Naive thymus-derived CD4-positive, alpha-beta T cell (primary cell): Measurements from ENCODE around the gene ANKRD17. TPM values are rescaled to one million over a fixed set of nuclear protein-coding genes. Genes with fewer than 3 reads are reported as not detected.

Experiments
- ATAC-seq: fragments of 150-1000 bp; cut with Tn5 transposase; 2 replicates; pipeline ENCODE4 v1.10.0; 2021; ENCODE audit warnings: mild to moderate bottlenecking, moderate library complexity
- CTCF ChIA-PET: fragments of 350-600 bp; sonication (Branson Sonifier 250); formaldehyde crosslinking; loops from one replicate; lab custom pipeline; 2021; ENCODE audit warnings: antibody characterized with exemption; lab: Charles Lee
- POLR2A ChIA-PET: fragments of 350-600 bp; sonication (Branson Sonifier 250); formaldehyde crosslinking; loops from one replicate; lab custom pipeline; 2021; ENCODE audit warnings: antibody characterized with exemption, inconsistent platforms; lab: Charles Lee
- DNase-seq, 9 donors: peaks; one replicate each; pipeline versions ENCODE4 v3.0.0 to v3.0.0-alpha.2; 2020 to 2022; ENCODE audit warnings: mixed read lengths in 1 of 9
- H3K27ac ChIP-seq: one replicate; pipeline ENCODE4 v1.7.0; 2013; ENCODE audit warnings: mild to moderate bottlenecking, low read depth, low read length, moderate library complexity
- H3K27me3 ChIP-seq, 2 donors: one replicate each; pipeline ENCODE4 v1.7.0; 2013; ENCODE audit warnings: low read length in 2 of 2, mild to moderate bottlenecking in 2 of 2, moderate library complexity in 2 of 2; ENCODE audit not compliant: control insufficient read depth in 2 of 2, insufficient read depth in 2 of 2
- H3K36me3 ChIP-seq, 3 experiments: 1 replicate in 2 of 3; 2 replicates in 1 of 3; pipeline ENCODE4 v1.7.0; 2013; ENCODE audit warnings: low read length in 3 of 3, mild to moderate bottlenecking in 3 of 3, moderate library complexity in 1 of 3; ENCODE audit not compliant: insufficient read depth in 3 of 3, control insufficient read depth in 2 of 3
- H3K4me1 ChIP-seq, 2 donors: one replicate each; pipeline ENCODE4 v1.7.0; 2013; ENCODE audit warnings: low read length in 2 of 2, mild to moderate bottlenecking in 2 of 2, moderate library complexity in 1 of 2; ENCODE audit not compliant: control insufficient read depth in 2 of 2, insufficient read depth in 2 of 2
- H3K4me3 ChIP-seq: 2 replicates; pipeline ENCODE4 v1.7.0; 2013; ENCODE audit warnings: mild to moderate bottlenecking, low read length
- H3K9me3 ChIP-seq, 3 experiments: 1 replicate in 2 of 3; 2 replicates in 1 of 3; pipeline ENCODE4 v1.7.0; 2013; ENCODE audit warnings: low read length in 3 of 3; ENCODE audit not compliant: control insufficient read depth in 2 of 3
- H3K27ac Mint-ChIP-seq, 9 donors: one replicate each; pipeline ENCODE4 v1.8.0; 2020 to 2022; ENCODE audit warnings: mixed read lengths in 9 of 9, mild to moderate bottlenecking in 8 of 9, moderate library complexity in 5 of 9, inconsistent platforms in 2 of 9
- H3K27me3 Mint-ChIP-seq, 5 donors: one replicate each; pipeline ENCODE4 v1.8.0; 2021 to 2022; ENCODE audit warnings: mixed read lengths in 5 of 5, mild to moderate bottlenecking in 1 of 5
- H3K36me3 Mint-ChIP-seq, 5 donors: one replicate each; pipeline ENCODE4 v1.8.0; 2020 to 2022; ENCODE audit warnings: mixed read lengths in 5 of 5, mild to moderate bottlenecking in 3 of 5, inconsistent platforms in 1 of 5
- H3K4me1 Mint-ChIP-seq, 7 donors: one replicate each; pipeline ENCODE4 v1.8.0; 2020 to 2022; ENCODE audit warnings: mixed read lengths in 7 of 7, mild to moderate bottlenecking in 3 of 7, inconsistent platforms in 1 of 7
- H3K4me3 Mint-ChIP-seq, 10 donors: one replicate each; pipeline ENCODE4 v1.8.0; 2020 to 2022; ENCODE audit warnings: mild to moderate bottlenecking in 10 of 10, mixed read lengths in 10 of 10, moderate library complexity in 6 of 10, inconsistent platforms in 2 of 10
- H3K9me3 Mint-ChIP-seq, 11 donors: one replicate each; pipeline ENCODE4 v1.8.0; 2020 to 2022; ENCODE audit warnings: mixed read lengths in 11 of 11, mild to moderate bottlenecking in 4 of 11, inconsistent platforms in 1 of 11, moderate library complexity in 1 of 11
- intact Hi-C, 2 donors: fragments of 100-400 bp; cut with micrococcal nuclease; formaldehyde crosslinking; loops; one replicate each; pipeline ENCODE4 v1.15.1; 2023
- polyA plus RNA-seq, 2 donors: library from polyadenylated mRNA; unstranded; fragments of 300-500 nt; fragmentation: Illumina TruSeq; gene quantifications; one replicate each; pipeline ENCODE4 v1.2.3, GENCODE V29; 2021
- total RNA-seq, 6 experiments: library from RNA in 5 of 6; stranded (reverse) in 5 of 6; gene quantifications; 1 replicate in 5 of 6; 2 replicates in 1 of 6; pipeline ENCODE4 v1.2.3 and lab custom pipeline; 2021 to 2026

ANKRD17 gene
- total and polyA plus RNA-seq, 7 experiments from 2014 or later, result 13.1 to 67.5 (median 54.8) TPM

DNA sequence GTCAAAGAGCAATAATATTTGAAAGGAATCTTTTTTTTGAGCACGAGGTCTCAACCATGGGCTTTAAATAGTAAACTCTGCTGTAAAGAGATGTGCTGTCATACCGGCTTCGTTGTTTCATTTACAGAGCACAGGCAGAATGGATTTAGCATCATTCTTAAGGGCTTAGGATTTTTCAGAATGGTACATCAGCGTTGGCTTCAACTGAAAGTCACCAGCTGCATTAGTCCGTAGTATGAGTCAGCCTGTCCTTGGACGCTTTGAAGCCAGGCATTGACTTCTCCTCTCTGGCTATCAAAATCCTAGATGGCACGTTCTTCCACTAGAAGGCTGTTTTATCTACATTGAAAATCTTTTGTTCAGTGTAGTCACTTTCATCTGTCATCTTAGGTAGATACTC is 212.7 kb downstream of the ANKRD17 start:
- no peak overlapping the region for H3K27ac Mint-ChIP-seq
- peaks cover 0 to 13% (median 0%) of the 10 kb centered on the region in 5 donors for H3K36me3 Mint-ChIP-seq
- ATAC-seq (no peak), DNase-seq (no peak)
- H3K27me3 ChIP-seq, result no peaks in the 10 kb centered on the region
- ChIA-PET CTCF (no interaction called here), POLR2A (no interaction called here)
- H3K36me3 ChIP-seq, result no peaks in the 10 kb centered on the region
- intact Hi-C loops, result no loop called here
- no peak overlapping the region for H3K27ac ChIP-seq
- no peak overlapping the region for H3K4me3 Mint-ChIP-seq
- peaks cover 0 to 8% (median 0%) of the 10 kb centered on the region in 5 donors for H3K27me3 Mint-ChIP-seq
- no peaks in the 10 kb centered on the region for H3K9me3 ChIP-seq
- no peak overlapping the region for H3K4me3 ChIP-seq
- H3K4me1 Mint-ChIP-seq, result no peaks in the 10 kb centered on the region
- peaks cover 0 to 4% (median 0%) of the 10 kb centered on the region in 11 donors for H3K9me3 Mint-ChIP-seq
- H3K4me1 ChIP-seq, result no peaks in the 10 kb centered on the region

DNA sequence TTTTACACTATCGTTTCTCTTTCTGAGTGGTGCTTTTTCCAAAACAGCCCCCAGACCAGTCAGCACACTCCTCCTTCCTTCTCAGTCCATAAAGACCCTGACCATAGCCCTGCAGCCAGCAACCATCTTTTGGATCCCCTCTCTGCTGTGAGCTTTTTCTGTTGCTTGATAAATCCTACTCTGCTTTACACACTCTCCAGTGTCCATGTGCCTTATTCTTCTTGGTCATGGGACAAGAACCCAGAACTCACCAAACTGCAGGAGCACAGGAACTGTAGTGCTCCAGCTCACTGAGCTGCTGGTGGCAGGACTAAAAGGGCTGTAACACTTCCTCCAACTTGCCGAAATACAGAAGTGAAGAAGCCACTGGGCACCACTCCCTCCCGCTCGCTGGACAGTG is 221.5 kb downstream of the ANKRD17 start:
- no peak for DNase-seq
- ChIA-PET POLR2A (no interaction called here), CTCF (interaction anchor here (0.6 kb wide), 1 partner anchor 310 kb away, joined by 3 read pairs; no protein-coding TSS in a partner anchor)
- intact Hi-C loops, result no loop called here
- Mint-ChIP-seq H3K36me3 (peaks cover 0 to 4% (median 0%) of the 10 kb centered on the region in 5 donors), H3K27me3 (peaks cover 0 to 21% (median 2%) of the 10 kb centered on the region in 5 donors), H3K4me1 (peaks cover 0 to 10% (median 0%) of the 10 kb centered on the region in 7 donors), H3K9me3 (peaks cover 0 to 13% (median 0%) of the 10 kb centered on the region in 11 donors), H3K27ac (no peak overlapping the region), H3K4me3 (no peak overlapping the region)
- Histone ChIP-seq H3K4me1 (no peaks in the 10 kb centered on the region), H3K36me3 (no peaks in the 10 kb centered on the region), H3K27ac (no peak overlapping the region), H3K27me3 (no peaks in the 10 kb centered on the region), H3K9me3 (no peaks in the 10 kb centered on the region), H3K4me3 (no peak overlapping the region)
- ATAC-seq, result no peak

DNA sequence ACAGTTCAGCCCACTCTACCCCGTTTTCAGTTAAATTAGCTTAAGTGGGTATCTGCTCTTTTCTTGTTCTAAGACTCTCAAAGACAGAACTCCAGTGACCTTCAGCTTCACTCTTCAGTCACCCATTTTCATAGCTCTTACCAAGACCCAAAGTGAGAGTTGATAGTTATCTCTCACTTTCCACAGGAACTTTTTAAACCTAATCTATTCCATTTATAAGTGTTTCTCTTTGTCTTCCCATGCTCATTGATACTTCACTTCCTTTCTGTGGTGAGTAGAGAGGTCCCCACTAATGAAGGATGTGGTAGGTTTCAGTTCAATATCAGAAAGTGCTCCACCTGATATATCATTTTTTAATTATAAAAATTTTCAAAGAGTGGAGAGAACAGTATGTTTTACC is 222.5 kb downstream of the ANKRD17 start:
- CTCF ChIA-PET, result no interaction called here

DNA sequence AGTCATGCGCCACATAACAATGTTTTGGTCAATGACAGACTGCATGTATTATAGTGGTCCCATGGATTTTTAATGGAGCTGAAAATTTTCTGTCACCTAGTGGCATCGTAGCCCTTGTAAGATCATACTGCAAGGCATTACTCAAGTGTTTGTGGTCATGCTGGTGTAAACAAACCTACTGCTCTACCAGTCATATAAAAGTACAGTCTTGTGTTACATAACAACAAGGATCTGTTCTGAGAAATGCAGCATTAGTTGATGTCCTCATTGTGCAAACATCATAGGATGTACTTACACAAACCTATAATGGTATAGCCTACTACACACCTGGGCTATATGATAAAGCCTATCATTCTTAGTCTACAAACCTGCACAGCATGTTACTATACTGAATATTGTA is 223.7 kb downstream of the ANKRD17 start:
- DNase-seq, result no peak
- POLR2A ChIA-PET, result no interaction called here
- Mint-ChIP-seq H3K4me1 (peaks cover 0 to 10% (median 0%) of the 10 kb centered on the region in 7 donors), H3K9me3 (peaks cover 0 to 13% (median 0%) of the 10 kb centered on the region in 11 donors), H3K36me3 (peaks cover 0 to 4% (median 0%) of the 10 kb centered on the region in 5 donors), H3K27me3 (peaks cover 0 to 13% (median 0%) of the 10 kb centered on the region in 5 donors), H3K4me3 (no peak overlapping the region), H3K27ac (no peak overlapping the region)
- no peak for ATAC-seq
- intact Hi-C loops, result no loop called here
- no peaks in the 10 kb centered on the region for H3K9me3 ChIP-seq
- no peaks in the 10 kb centered on the region for H3K4me1 ChIP-seq
- H3K27ac ChIP-seq, result no peak overlapping the region
- no peak overlapping the region for H3K4me3 ChIP-seq
- no peaks in the 10 kb centered on the region for H3K27me3 ChIP-seq
- CTCF ChIA-PET, result no interaction called here
- no peaks in the 10 kb centered on the region for H3K36me3 ChIP-seq

More for the DNA sequence above, 222.5 kb downstream of the ANKRD17 start:
- ATAC-seq, result no peak
- H3K9me3 Mint-ChIP-seq, result peaks cover 0 to 13% (median 0%) of the 10 kb centered on the region in 11 donors
- peaks cover 0 to 4% (median 0%) of the 10 kb centered on the region in 5 donors for H3K36me3 Mint-ChIP-seq
- no peak overlapping the region for H3K4me3 Mint-ChIP-seq
- no peak overlapping the region for H3K27ac ChIP-seq
- intact Hi-C loops, result no loop called here
- H3K4me1 ChIP-seq, result no peaks in the 10 kb centered on the region
- peaks cover 0 to 14% (median 2%) of the 10 kb centered on the region in 5 donors for H3K27me3 Mint-ChIP-seq
- POLR2A ChIA-PET, result no interaction called here
- H3K4me3 ChIP-seq, result no peak overlapping the region
- H3K27me3 ChIP-seq, result no peaks in the 10 kb centered on the region
- DNase-seq, result no peak
- no peaks in the 10 kb centered on the region for H3K9me3 ChIP-seq
- peaks cover 0 to 10% (median 0%) of the 10 kb centered on the region in 7 donors for H3K4me1 Mint-ChIP-seq
- no peaks in the 10 kb centered on the region for H3K36me3 ChIP-seq
- H3K27ac Mint-ChIP-seq, result no peak overlapping the region

DNA sequence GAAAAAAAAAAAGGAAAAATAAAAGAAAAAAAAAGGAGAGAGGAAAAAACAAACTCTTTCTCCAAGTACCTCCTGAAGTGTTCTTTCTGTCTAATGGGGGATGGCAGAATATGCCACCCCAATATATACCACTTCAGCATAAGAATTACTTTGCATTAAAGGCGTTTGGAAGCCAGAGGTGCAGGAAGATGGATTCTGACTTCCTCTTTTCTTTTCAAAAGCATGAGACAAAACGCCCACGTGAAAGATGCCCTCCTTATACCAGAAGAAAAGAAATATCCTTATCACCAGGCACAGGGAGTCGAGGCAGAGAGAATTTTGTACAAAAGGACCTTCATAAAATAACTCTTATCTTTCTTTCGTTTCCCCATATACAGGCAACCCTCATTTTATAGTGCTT is 230.0 kb downstream of the ANKRD17 start:
- no peaks in the 10 kb centered on the region for H3K9me3 ChIP-seq
- POLR2A ChIA-PET, result no interaction called here
- no peaks in the 10 kb centered on the region for H3K27me3 ChIP-seq
- H3K36me3 ChIP-seq, result no peaks in the 10 kb centered on the region
- no peaks in the 10 kb centered on the region for H3K36me3 Mint-ChIP-seq
- H3K4me1 Mint-ChIP-seq, result peaks cover 0 to 4% (median 0%) of the 10 kb centered on the region in 7 donors
- CTCF ChIA-PET, result no interaction called here
- no peak overlapping the region for H3K27ac Mint-ChIP-seq
- intact Hi-C loops, result loop anchor here in 1 of 2 donors (10.0 kb wide), 1 partner anchor 1844 kb away; no protein-coding TSS in a partner anchor
- H3K27me3 Mint-ChIP-seq, result peaks cover 0 to 6% (median 0%) of the 10 kb centered on the region in 5 donors
- H3K4me1 ChIP-seq, result no peaks in the 10 kb centered on the region
- no peak overlapping the region for H3K27ac ChIP-seq
- DNase-seq, result no peak
- H3K9me3 Mint-ChIP-seq, result peaks cover 0 to 1% (median 0%) of the 10 kb centered on the region in 11 donors
- no peak for ATAC-seq
- no peak overlapping the region for H3K4me3 Mint-ChIP-seq
- H3K4me3 ChIP-seq, result no peak overlapping the region

Other genes starting within 250 kb of the ANKRD17 start
- 10 to 100 TPM; 11.1 to 18.4 (median 14.0) TPM for gene COX18, start 189.1 kb downstream of the ANKRD17 start, total RNA-seq
- gene COX18, start 189.1 kb downstream of the ANKRD17 start, polyA plus RNA-seq, result 1 to 10 TPM; 6.9 to 9.7 TPM
- gene ALB, start 145.5 kb upstream of the ANKRD17 start, total RNA-seq, result under 1 TPM in 2 of 5 experiments, not detected in 3; 0.45 to 0.96 TPM
- gene ALB, start 145.5 kb upstream of the ANKRD17 start, polyA plus RNA-seq, result not detected
- gene AFP, start 177.4 kb upstream of the ANKRD17 start, total RNA-seq, result not detected
- not detected for gene AFP, start 177.4 kb upstream of the ANKRD17 start, polyA plus RNA-seq
- gene AFM, start 222.9 kb upstream of the ANKRD17 start, total RNA-seq, result not detected
- not detected for gene AFM, start 222.9 kb upstream of the ANKRD17 start, polyA plus RNA-seq